Spleen (tissue), 11 donors: ENCODE data around the gene EML5. TPM values are rescaled to one million over a fixed set of nuclear protein-coding genes. Genes with fewer than 3 reads are reported as not detected.

Source experiments
- DNase-seq: peaks from one replicate; pipeline ENCODE4 v3.0.0-alpha.2; 2020
- H3K27ac ChIP-seq, 8 donors: fragments of 200-600 bp; sonication (generic) in 7 of 8; 1 replicate in 4 of 8; 2 replicates in 4 of 8; pipeline versions ENCODE4 v1.5.0 to v1.8.0; 2016 to 2021; ENCODE audit warnings: inconsistent platforms in 4 of 8, mild to moderate bottlenecking in 4 of 8, moderate library complexity in 1 of 8
- H3K27me3 ChIP-seq, 7 donors: fragments of 200-600 bp; sonication (generic) in 6 of 7; replicated peaks in 1 of 7; 1 replicate in 4 of 7; 2 replicates in 3 of 7; pipeline versions ENCODE4 v1.5.0 to v1.8.0; 2016 to 2021; ENCODE audit warnings: inconsistent platforms in 3 of 7, mild to moderate bottlenecking in 1 of 7
- H3K36me3 ChIP-seq, 6 donors: fragments of 200-600 bp; sonication (generic) in 5 of 6; 1 replicate in 4 of 6; 2 replicates in 2 of 6; pipeline versions ENCODE4 v1.5.0 to v1.8.0; 2016 to 2021; ENCODE audit warnings: inconsistent platforms in 2 of 6
- H3K4me1 ChIP-seq, 6 donors: fragments of 200-600 bp; sonication (generic) in 5 of 6; 1 replicate in 3 of 6; 2 replicates in 3 of 6; pipeline versions ENCODE4 v1.5.0 to v1.8.0; 2016 to 2021; ENCODE audit warnings: inconsistent platforms in 3 of 6
- H3K4me3 ChIP-seq, 8 donors: fragments of 200-600 bp; sonication (generic) in 7 of 8; 1 replicate in 4 of 8; 2 replicates in 4 of 8; pipeline versions ENCODE4 v1.5.0 to v1.8.0; 2016 to 2021; ENCODE audit warnings: inconsistent platforms in 4 of 8, mild to moderate bottlenecking in 4 of 8, moderate library complexity in 2 of 8
- H3K9me3 ChIP-seq, 8 donors: fragments of 200-600 bp; sonication (generic) in 7 of 8; 1 replicate in 4 of 8; 2 replicates in 4 of 8; pipeline versions ENCODE4 v1.5.0 to v1.8.0; 2016 to 2021; ENCODE audit warnings: inconsistent platforms in 4 of 8
- POLR2A ChIP-seq, 3 donors: fragments of 450-650 bp; IDR thresholded peaks; one replicate each; pipeline ENCODE4 v1.5.1; 2017; ENCODE audit warnings: antibody characterized with exemption in 3 of 3, mild to moderate bottlenecking in 1 of 3
- POLR2AphosphoS5 ChIP-seq, 3 donors: sonication (generic); formaldehyde crosslinking; IDR thresholded peaks; one replicate each; pipeline ENCODE4 v1.5.1; 2017; ENCODE audit warnings: antibody characterized with exemption in 3 of 3
- WGBS, 5 donors: extraction: QIAGEN DNeasy Blood & Tissue Kit in 3 of 5; methylation state at CpG; one replicate each; pipeline versions ENCODE4 v1.1.5 to v1.1.7; 2013 to 2018; 5-methylcytosine and 5-hydroxymethylcytosine counted together
- intact Hi-C: fragments of 100-400 bp; cut with DNase I; formaldehyde crosslinking; loops from one replicate; pipeline ENCODE4 v1.15.0; 2023; ENCODE audit warnings: low total_unique reads
- polyA plus RNA-seq, 3 donors: library from polyadenylated mRNA; stranded (reverse); fragments of 200-250 nt; gene quantifications; one replicate each; pipeline ENCODE4 v1.2.1, GENCODE V29; 2013
- total RNA-seq, 7 donors: library from RNA; depleted of rRNA in 3 of 7; stranded (reverse); fragments of >200 nt in 3 of 7; fragmentation: NEBNext Ultra II Directional in 4 of 7; extraction: Animal tissue kit (Norgen Biotek cat#: 25700) in 4 of 7; gene quantifications; one replicate each; pipeline versions ENCODE4 v1.1.0 to v1.2.1, GENCODE V29; 2016 to 2021
- TF ChIP-seq, protein P1 (sequence below), 11 experiments: fragments of 200-600 bp in 7 of 11; fragments of 450-650 bp in 4 of 11; sonication (generic) in 4 of 11; IDR thresholded peaks in 8 of 11; conservative IDR thresholded peaks in 3 of 11; 1 replicate in 7 of 11; 2 replicates in 4 of 11; pipeline versions ENCODE4 v1.4.0 to v1.8.0; 2016 to 2021; ENCODE audit warnings: antibody characterized with exemption in 11 of 11, inconsistent platforms in 4 of 11, mild to moderate bottlenecking in 1 of 11
- donor health status: healthy with polysubstance abuse.
- donor health status: DM: no; HTN: no; CAD: no; lungs with moderate emphysema.
- donor health status: DM: no; HTN: no; CAD: no.
- donor health status: Bipolar disorder and iron deficiency.
- donor health status: healthy.
- donor health status: DM: no; HTN: no; CAD: no.
- donor health status: DM: yes; HTN: yes; CAD: no.

Gene EML5
- total and polyA plus RNA-seq, 10 donors, result 0.21 to 3.8 (median 2.5) TPM

DNA sequence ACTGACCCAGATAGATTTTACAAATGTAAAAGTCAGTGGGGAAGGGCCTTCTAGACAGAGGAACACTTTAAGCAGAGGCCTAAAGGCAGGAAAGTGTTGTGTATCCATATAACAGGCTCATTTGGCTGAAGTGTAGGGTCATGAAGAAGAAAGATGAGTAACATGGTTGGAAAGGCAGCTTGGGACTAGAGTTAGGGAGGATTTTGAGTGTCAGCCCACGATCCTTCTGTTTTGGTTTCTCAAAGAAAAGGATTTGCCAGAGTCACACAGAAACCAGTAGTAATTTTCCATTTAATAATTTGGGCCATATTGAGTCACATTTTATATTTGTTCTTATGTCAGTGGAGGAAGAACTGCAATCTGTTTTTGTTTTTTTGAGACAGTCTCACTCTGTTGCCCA is 153.5 kb downstream of the EML5 start:
- no peak for DNase-seq
- TF ChIP-seq POLR2AphosphoS5 (IDR thresholded peaks at IDR 0.05) (no peak), POLR2A (IDR thresholded peaks at IDR 0.05) (no peak)
- TF ChIP-seq, protein P1, sequence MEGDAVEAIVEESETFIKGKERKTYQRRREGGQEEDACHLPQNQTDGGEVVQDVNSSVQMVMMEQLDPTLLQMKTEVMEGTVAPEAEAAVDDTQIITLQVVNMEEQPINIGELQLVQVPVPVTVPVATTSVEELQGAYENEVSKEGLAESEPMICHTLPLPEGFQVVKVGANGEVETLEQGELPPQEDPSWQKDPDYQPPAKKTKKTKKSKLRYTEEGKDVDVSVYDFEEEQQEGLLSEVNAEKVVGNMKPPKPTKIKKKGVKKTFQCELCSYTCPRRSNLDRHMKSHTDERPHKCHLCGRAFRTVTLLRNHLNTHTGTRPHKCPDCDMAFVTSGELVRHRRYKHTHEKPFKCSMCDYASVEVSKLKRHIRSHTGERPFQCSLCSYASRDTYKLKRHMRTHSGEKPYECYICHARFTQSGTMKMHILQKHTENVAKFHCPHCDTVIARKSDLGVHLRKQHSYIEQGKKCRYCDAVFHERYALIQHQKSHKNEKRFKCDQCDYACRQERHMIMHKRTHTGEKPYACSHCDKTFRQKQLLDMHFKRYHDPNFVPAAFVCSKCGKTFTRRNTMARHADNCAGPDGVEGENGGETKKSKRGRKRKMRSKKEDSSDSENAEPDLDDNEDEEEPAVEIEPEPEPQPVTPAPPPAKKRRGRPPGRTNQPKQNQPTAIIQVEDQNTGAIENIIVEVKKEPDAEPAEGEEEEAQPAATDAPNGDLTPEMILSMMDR (IDR thresholded peaks at IDR 0.05 in 8 of 11, conservative IDR thresholded peaks at IDR 0.05 in 3 of 11), result no peak
- 68 to 86% (median 77%) methylated on average over 1 of the region's 1 CpG for whole genome bisulfite sequencing, 5 donors
- H3K4me1 ChIP-seq, result no peaks in the 10 kb centered on the region
- H3K4me3 ChIP-seq, result no peak overlapping the region
- peaks cover 0 to under 1% (median 0%) of the 10 kb centered on the region in 6 donors for H3K36me3 ChIP-seq
- no peaks in the 10 kb centered on the region for H3K27me3 ChIP-seq
- H3K27ac ChIP-seq, result no peak overlapping the region
- H3K9me3 ChIP-seq, result peaks cover 0 to 22% (median 14%) of the 10 kb centered on the region in 8 donors
- intact Hi-C loops, result no loop called here

DNA sequence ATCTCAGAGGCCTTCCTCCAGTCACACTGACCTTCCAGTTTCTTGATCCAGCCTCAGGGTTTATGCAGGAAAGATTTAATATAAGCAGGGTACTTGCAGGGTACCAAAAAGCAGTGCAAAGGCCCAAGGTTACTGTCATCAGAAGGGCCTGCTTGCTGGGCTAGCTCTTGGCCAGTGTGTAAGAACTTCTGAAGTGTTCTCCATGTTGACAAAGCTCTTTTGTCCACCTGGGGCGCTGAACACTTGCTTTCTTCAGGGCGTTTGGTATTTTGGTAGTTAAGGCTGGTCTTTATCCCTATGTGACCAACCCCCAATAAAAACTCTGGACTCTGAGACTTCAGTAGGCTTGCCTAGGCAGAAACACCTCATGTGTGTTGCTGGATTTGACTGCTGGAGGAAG is 160.2 kb downstream of the EML5 start:
- H3K27me3 ChIP-seq, result no peaks in the 10 kb centered on the region
- no peaks in the 10 kb centered on the region for H3K9me3 ChIP-seq
- no peak overlapping the region for H3K4me3 ChIP-seq
- no peaks in the 10 kb centered on the region for H3K36me3 ChIP-seq
- H3K27ac ChIP-seq, result no peak overlapping the region
- H3K4me1 ChIP-seq, result no peaks in the 10 kb centered on the region
- no peak for DNase-seq
- intact Hi-C loops, result no loop called here
- 85 to 93% (median 89%) methylated on average over 2 of the region's 2 CpGs for WGBS, 5 donors
- TF ChIP-seq POLR2A (IDR thresholded peaks at IDR 0.05) (no peak), POLR2AphosphoS5 (IDR thresholded peaks at IDR 0.05) (no peak)
- TF ChIP-seq, protein P1 (IDR thresholded peaks at IDR 0.05 in 8 of 11, conservative IDR thresholded peaks at IDR 0.05 in 3 of 11), result no peak

DNA sequence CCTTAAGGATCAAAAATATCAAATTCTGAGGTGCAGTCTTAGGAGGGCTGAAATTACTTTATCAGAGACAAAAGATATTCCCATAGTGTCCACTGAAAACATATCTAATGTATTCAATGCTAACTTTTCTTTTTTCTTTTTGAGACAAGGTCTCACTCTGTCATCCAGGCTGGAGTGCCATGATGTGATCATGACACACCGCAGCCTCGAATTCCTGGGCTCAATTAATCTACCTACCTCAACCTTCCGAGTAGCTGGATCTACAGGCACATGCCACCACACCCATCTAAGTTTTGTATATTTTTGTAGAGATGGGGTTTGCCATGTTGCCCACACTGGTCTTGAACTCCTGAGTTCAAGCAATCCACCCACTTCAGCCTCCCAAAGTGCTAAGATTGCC is 161.7 kb downstream of the EML5 start:
- Histone ChIP-seq H3K27ac (peak overlapping the region in 1 of 8 donors; percentile 4), H3K9me3 (no peaks in the 10 kb centered on the region)

DNA sequence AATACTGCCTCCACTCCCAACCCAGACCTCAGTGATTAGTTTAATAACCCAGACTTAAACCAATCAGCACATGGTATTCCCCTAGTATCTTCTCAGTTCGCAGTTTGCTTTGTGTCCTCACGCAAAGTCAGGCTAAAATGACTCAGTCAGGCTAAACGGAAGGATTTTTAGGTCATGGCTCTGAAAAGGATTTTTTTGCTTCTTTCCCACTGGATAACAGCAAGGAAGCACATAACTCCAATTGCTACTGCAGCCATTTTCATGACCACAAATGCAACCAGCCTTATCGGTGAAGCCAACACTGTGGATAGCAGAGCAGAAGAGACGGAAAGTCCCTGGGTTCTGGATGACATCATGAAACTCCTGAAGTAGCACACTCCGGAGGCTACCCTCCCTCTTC is 162.2 kb downstream of the EML5 start:
- no peaks in the 10 kb centered on the region for H3K9me3 ChIP-seq
- H3K27me3 ChIP-seq, result no peaks in the 10 kb centered on the region
- peak overlapping the region in 1 of 8 donors; percentile 4 for H3K27ac ChIP-seq
- 52 to 86% (median 76%) methylated on average over 6 of the region's 6 CpGs for WGBS, 5 donors
- TF ChIP-seq, protein P1 (IDR thresholded peaks at IDR 0.05 in 8 of 11, conservative IDR thresholded peaks at IDR 0.05 in 3 of 11), result no peak
- no peak for TF ChIP-seq POLR2A (IDR thresholded peaks at IDR 0.05)
- TF ChIP-seq POLR2AphosphoS5 (IDR thresholded peaks at IDR 0.05), result no peak
- no peaks in the 10 kb centered on the region for H3K4me1 ChIP-seq
- peaks cover 0 to 4% (median 0%) of the 10 kb centered on the region in 6 donors for H3K36me3 ChIP-seq
- intact Hi-C loops, result no loop called here
- no peak overlapping the region for H3K4me3 ChIP-seq
- no peak for DNase-seq

More for the DNA sequence above, 161.7 kb downstream of the EML5 start:
- no peak for TF ChIP-seq POLR2AphosphoS5 (IDR thresholded peaks at IDR 0.05)
- TF ChIP-seq POLR2A (IDR thresholded peaks at IDR 0.05), result no peak
- TF ChIP-seq, protein P1 (IDR thresholded peaks at IDR 0.05 in 8 of 11, conservative IDR thresholded peaks at IDR 0.05 in 3 of 11), result no peak
- intact Hi-C loops, result no loop called here
- no peak for DNase-seq
- Histone ChIP-seq H3K36me3 (peaks cover 0 to 4% (median 0%) of the 10 kb centered on the region in 6 donors), H3K4me3 (no peak overlapping the region), H3K4me1 (no peaks in the 10 kb centered on the region), H3K27me3 (no peaks in the 10 kb centered on the region)
- 61 to 89% (median 78%) methylated on average over 3 of the region's 3 CpGs for WGBS, 5 donors
